ENCODE results near the gene MTA1.

The MTA1 gene

GRCh38 chr14:105445901-105446845 lies 26.5 kb downstream of the MTA1 start:
- DNase-seq (ENCODE audit: low read depth in 2 of 2), result no peak

- DNase-seq (ENCODE audit: low read depth in 2 of 2), result no peak
Observed at GRCh38 chr14:105446971-105447370, 27.3 kb downstream of the MTA1 start.

GRCh38 chr14:105447651-105448640 lies 28.3 kb downstream of the MTA1 start:
- DNase-seq (ENCODE audit: low read depth in 2 of 2), result no peak

GRCh38 chr14:105448706-105449111 lies 29.1 kb downstream of the MTA1 start:
- DNase-seq (ENCODE audit: low read depth in 2 of 2), result peak; percentile 30 to 56

- no peak for DNase-seq (ENCODE audit: low read depth in 2 of 2)
Observed at GRCh38 chr14:105449276-105450122, 29.9 kb downstream of the MTA1 start.

GRCh38 chr14:105450123-105450505 lies 30.5 kb downstream of the MTA1 start:
- no peak for DNase-seq (ENCODE audit: low read depth in 2 of 2)

GRCh38 chr14:105450864-105451720 lies 31.5 kb downstream of the MTA1 start:
- DNase-seq (ENCODE audit: low read depth in 2 of 2), result no peak

GRCh38 chr14:105452963-105453362 lies 33.3 kb downstream of the MTA1 start:
- DNase-seq (ENCODE audit: low read depth in 2 of 2), result no peak

GRCh38 chr14:105453847-105454246 lies 34.2 kb downstream of the MTA1 start:
- DNase-seq (ENCODE audit: low read depth in 2 of 2), result no peak

GRCh38 chr14:105455086-105455640 lies 35.5 kb downstream of the MTA1 start:
- no peak for DNase-seq (ENCODE audit: low read depth in 2 of 2)

GRCh38 chr14:105455766-105456660 lies 36.4 kb downstream of the MTA1 start:
- DNase-seq (ENCODE audit: low read depth in 2 of 2), result no peak

- DNase-seq (ENCODE audit: low read depth in 2 of 2), result no peak
Observed at GRCh38 chr14:105456736-105457617, 37.4 kb downstream of the MTA1 start.

GRCh38 chr14:105458010-105458409 lies 38.4 kb downstream of the MTA1 start:
- DNase-seq (ENCODE audit: low read depth in 2 of 2), result no peak

- DNase-seq (ENCODE audit: low read depth in 2 of 2), result no peak
Observed at GRCh38 chr14:105458571-105458970, 38.9 kb downstream of the MTA1 start.

GRCh38 chr14:105460116-105460515 lies 40.5 kb downstream of the MTA1 start:
- no peak for DNase-seq (ENCODE audit: low read depth in 2 of 2)

- DNase-seq (ENCODE audit: low read depth in 2 of 2), result no peak
Observed at GRCh38 chr14:105460616-105461015, 41.0 kb downstream of the MTA1 start.

GRCh38 chr14:105461903-105462302 lies 42.3 kb downstream of the MTA1 start:
- no peak for DNase-seq (ENCODE audit: low read depth in 2 of 2)

GRCh38 chr14:105464501-105464900 lies 44.9 kb downstream of the MTA1 start:
- DNase-seq (ENCODE audit: low read depth in 2 of 2), result no peak
